OCI-LY1 (cell line): ENCODE data around the gene PIK3R4.

Source experiments
- H2AFZ ChIP-seq: fragments of 200-600 bp; sonication (generic), shearing (Covaris generic); 2 replicates; pipeline ENCODE4 v1.6.0; 2014; ENCODE audit warnings: antibody characterized with exemption, mild to moderate bottlenecking, low read length
- H3F3A ChIP-seq: fragments of 200-600 bp; sonication (generic), shearing (Covaris generic); 2 replicates; pipeline ENCODE4 v1.6.0; 2014; ENCODE audit warnings: mild to moderate bottlenecking, antibody characterized with exemption, low read length, moderate library complexity; ENCODE audit not compliant: insufficient read depth
- H3K27ac ChIP-seq: fragments of 200-600 bp; sonication (generic); 2 replicates; pipeline ENCODE4 v1.5.1; 2014; ENCODE audit warnings: low read length, mixed run types, mild to moderate bottlenecking, low read depth; ENCODE audit not compliant: poor library complexity, severe bottlenecking
- H3K27me3 ChIP-seq: fragments of 200-600 bp; sonication (generic); 2 replicates; pipeline ENCODE4 v1.6.0; 2014; ENCODE audit warnings: antibody characterized with exemption, mild to moderate bottlenecking, low read length, moderate library complexity; ENCODE audit not compliant: insufficient read depth
- H3K36me3 ChIP-seq: fragments of 200-600 bp; sonication (generic); 2 replicates; pipeline ENCODE4 v1.6.1; 2014; ENCODE audit warnings: mild to moderate bottlenecking, antibody characterized with exemption, low read length, moderate library complexity, mixed read lengths; ENCODE audit not compliant: insufficient read depth
- H3K4me1 ChIP-seq: fragments of 200-600 bp; sonication (generic); 2 replicates; pipeline ENCODE4 v1.5.1; 2014; ENCODE audit warnings: mild to moderate bottlenecking, low read length, moderate library complexity; ENCODE audit not compliant: insufficient read depth, severe bottlenecking
- H3K4me2 ChIP-seq: fragments of 200-600 bp; sonication (generic), shearing (Covaris generic); 2 replicates; pipeline ENCODE4 v1.6.1; 2014; ENCODE audit warnings: low read length
- H3K4me3 ChIP-seq: fragments of 200-600 bp; sonication (generic); 2 replicates; pipeline ENCODE4 v1.5.1; 2014; ENCODE audit warnings: low read length, low read depth, mild to moderate bottlenecking, mixed read lengths; ENCODE audit not compliant: poor library complexity, severe bottlenecking
- H3K79me2 ChIP-seq: fragments of 200-600 bp; shearing (Covaris generic); 2 replicates; pipeline ENCODE4 v1.6.1; 2016; ENCODE audit warnings: mixed run types, low read length, mixed read lengths; ENCODE audit not compliant: insufficient read depth
- H3K9ac ChIP-seq: fragments of 200-600 bp; sonication (generic), shearing (Covaris generic); 2 replicates; pipeline ENCODE4 v1.6.1; 2014; ENCODE audit warnings: mild to moderate bottlenecking, low read length, mixed read lengths
- H3K9me2 ChIP-seq: fragments of 200-600 bp; sonication (generic), shearing (Covaris generic); 2 replicates; pipeline ENCODE4 v1.6.1; 2014; ENCODE audit warnings: low read depth, mild to moderate bottlenecking, low read length, mixed read lengths
- H3K9me3 ChIP-seq: fragments of 200-600 bp; shearing (Covaris generic); 2 replicates; pipeline ENCODE4 v1.6.1; 2014; ENCODE audit warnings: low read length, mixed read lengths
- H4K20me1 ChIP-seq: fragments of 200-600 bp; sonication (generic), shearing (Covaris generic); 2 replicates; pipeline ENCODE4 v1.6.0; 2016; ENCODE audit warnings: mild to moderate bottlenecking, low read length; ENCODE audit not compliant: insufficient read depth
- EZH2 ChIP-seq: fragments of 200-600 bp; sonication (generic), shearing (Covaris generic); IDR thresholded peaks from 2 replicates; pipeline ENCODE4 v1.8.0; 2017; ENCODE audit warnings: borderline replicate concordance, mixed run types, mild to moderate bottlenecking, antibody characterized with exemption, low read length, moderate library complexity, mixed read lengths
- TF ChIP-seq, protein P1 (sequence below): fragments of 200-600 bp; sonication (generic), shearing (Covaris generic); IDR thresholded peaks from 2 replicates; pipeline ENCODE4 v1.5.1; 2017; ENCODE audit warnings: mild to moderate bottlenecking, antibody characterized with exemption, low read length, moderate library complexity, mixed read lengths

Gene PIK3R4

GRCh38 chr3:130731817-130732216 lies 14.8 kb downstream of the PIK3R4 start:
- Histone ChIP-seq H3K4me1 (no peaks in the 10 kb centered on the region), H3K79me2 (0 out of 2 replicates have a peak, but pooled peaks cover 3% of the 10 kb centered on the region), H2AFZ (no peak overlapping the region), H3K27me3 (no peaks in the 10 kb centered on the region), H3K4me3 (no peak overlapping the region), H3K27ac (no peak overlapping the region), H3K9ac (no peak overlapping the region), H4K20me1 (no peaks in the 10 kb centered on the region), H3F3A (no peaks in the 10 kb centered on the region), H3K4me2 (no peak overlapping the region), H3K9me3 (no peaks in the 10 kb centered on the region), H3K36me3 (peaks cover 73% of the 10 kb centered on the region), H3K9me2 (no peaks in the 10 kb centered on the region)
- no peak for TF ChIP-seq EZH2
- TF ChIP-seq, protein P1, sequence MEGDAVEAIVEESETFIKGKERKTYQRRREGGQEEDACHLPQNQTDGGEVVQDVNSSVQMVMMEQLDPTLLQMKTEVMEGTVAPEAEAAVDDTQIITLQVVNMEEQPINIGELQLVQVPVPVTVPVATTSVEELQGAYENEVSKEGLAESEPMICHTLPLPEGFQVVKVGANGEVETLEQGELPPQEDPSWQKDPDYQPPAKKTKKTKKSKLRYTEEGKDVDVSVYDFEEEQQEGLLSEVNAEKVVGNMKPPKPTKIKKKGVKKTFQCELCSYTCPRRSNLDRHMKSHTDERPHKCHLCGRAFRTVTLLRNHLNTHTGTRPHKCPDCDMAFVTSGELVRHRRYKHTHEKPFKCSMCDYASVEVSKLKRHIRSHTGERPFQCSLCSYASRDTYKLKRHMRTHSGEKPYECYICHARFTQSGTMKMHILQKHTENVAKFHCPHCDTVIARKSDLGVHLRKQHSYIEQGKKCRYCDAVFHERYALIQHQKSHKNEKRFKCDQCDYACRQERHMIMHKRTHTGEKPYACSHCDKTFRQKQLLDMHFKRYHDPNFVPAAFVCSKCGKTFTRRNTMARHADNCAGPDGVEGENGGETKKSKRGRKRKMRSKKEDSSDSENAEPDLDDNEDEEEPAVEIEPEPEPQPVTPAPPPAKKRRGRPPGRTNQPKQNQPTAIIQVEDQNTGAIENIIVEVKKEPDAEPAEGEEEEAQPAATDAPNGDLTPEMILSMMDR, result no peak

GRCh38 chr3:130729154-130729553 lies 17.5 kb downstream of the PIK3R4 start:
- no peak overlapping the region for H3K27ac ChIP-seq
- TF ChIP-seq, protein P1, result no peak
- no peak for TF ChIP-seq EZH2
- peaks cover 51% of the 10 kb centered on the region for H3K36me3 ChIP-seq
- H2AFZ ChIP-seq, result no peak overlapping the region
- H3K4me2 ChIP-seq, result no peak overlapping the region
- H3K79me2 ChIP-seq, result no peaks in the 10 kb centered on the region
- H3K4me1 ChIP-seq, result no peaks in the 10 kb centered on the region
- H3K4me3 ChIP-seq, result no peak overlapping the region
- no peaks in the 10 kb centered on the region for H3K9me2 ChIP-seq
- H4K20me1 ChIP-seq, result no peaks in the 10 kb centered on the region
- H3F3A ChIP-seq, result no peaks in the 10 kb centered on the region
- no peak overlapping the region for H3K9ac ChIP-seq
- H3K9me3 ChIP-seq, result no peaks in the 10 kb centered on the region
- H3K27me3 ChIP-seq, result no peaks in the 10 kb centered on the region

DNA sequence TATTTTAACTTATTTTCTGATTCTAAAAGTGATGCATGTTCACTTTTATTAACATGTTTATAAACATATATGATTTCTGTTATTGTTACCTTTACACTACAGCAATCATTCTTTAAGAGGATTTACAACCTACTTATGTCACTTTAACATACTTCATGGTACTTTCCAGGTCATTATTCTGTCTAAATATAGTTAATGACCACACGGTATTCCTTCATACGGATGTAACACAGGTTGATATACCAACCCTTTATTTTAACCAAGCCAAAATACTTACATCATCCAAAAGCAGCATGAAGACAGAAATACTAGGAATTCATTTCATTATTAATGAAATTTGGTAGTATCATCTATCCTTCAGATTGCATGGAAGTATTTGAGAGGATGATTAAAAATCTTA lies 18.6 kb downstream of the PIK3R4 start:
- Histone ChIP-seq H3K9ac (no peak overlapping the region), H3K4me3 (no peak overlapping the region), H3K9me2 (no peaks in the 10 kb centered on the region), H3K4me2 (no peak overlapping the region), H3K4me1 (no peaks in the 10 kb centered on the region), H3K9me3 (no peaks in the 10 kb centered on the region), H3K36me3 (peaks cover 45% of the 10 kb centered on the region), H3K79me2 (no peaks in the 10 kb centered on the region), H4K20me1 (no peaks in the 10 kb centered on the region), H2AFZ (no peak overlapping the region), H3F3A (no peaks in the 10 kb centered on the region), H3K27ac (no peak overlapping the region), H3K27me3 (no peaks in the 10 kb centered on the region)
- TF ChIP-seq, protein P1, result no peak
- TF ChIP-seq EZH2, result no peak
